ENCODE results near the gene SELENOF.

DNA sequence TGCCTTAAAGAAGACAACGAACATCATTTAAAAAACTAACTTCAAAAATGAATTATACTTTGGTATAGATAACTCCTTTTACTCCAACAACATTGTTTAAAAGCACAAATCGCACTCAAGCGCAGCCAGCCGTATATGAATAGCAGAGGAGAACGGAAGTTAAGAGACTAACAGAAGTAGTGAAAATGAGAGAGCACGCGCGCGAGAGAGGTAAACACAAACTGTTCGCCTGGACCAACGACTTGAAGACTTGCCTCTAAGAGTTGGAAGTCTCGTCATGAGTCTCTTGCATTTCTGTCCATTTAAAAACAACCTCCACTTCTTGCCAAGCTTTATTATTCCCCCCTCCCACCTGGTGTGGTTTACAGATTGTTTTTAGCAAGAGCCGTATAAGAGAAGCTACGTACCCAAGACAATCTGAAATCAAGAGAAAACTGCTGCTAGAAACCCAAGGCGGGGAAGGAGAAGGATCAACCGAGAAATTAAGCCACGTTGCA lies 479 bp downstream of the SELENOF start:
- TF ChIP-seq POLR2AphosphoS5 (IDR thresholded peaks at IDR 0.05), result no peak
- TF ChIP-seq, protein P1, sequence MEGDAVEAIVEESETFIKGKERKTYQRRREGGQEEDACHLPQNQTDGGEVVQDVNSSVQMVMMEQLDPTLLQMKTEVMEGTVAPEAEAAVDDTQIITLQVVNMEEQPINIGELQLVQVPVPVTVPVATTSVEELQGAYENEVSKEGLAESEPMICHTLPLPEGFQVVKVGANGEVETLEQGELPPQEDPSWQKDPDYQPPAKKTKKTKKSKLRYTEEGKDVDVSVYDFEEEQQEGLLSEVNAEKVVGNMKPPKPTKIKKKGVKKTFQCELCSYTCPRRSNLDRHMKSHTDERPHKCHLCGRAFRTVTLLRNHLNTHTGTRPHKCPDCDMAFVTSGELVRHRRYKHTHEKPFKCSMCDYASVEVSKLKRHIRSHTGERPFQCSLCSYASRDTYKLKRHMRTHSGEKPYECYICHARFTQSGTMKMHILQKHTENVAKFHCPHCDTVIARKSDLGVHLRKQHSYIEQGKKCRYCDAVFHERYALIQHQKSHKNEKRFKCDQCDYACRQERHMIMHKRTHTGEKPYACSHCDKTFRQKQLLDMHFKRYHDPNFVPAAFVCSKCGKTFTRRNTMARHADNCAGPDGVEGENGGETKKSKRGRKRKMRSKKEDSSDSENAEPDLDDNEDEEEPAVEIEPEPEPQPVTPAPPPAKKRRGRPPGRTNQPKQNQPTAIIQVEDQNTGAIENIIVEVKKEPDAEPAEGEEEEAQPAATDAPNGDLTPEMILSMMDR (IDR thresholded peaks at IDR 0.05), result no peak
